Measurements from ENCODE around the gene THNSL1.

Gene THNSL1

GRCh38 chr10:25064401-25064800, 48.0 kb downstream of the THNSL1 start:
- TF ChIP-seq, protein P1, sequence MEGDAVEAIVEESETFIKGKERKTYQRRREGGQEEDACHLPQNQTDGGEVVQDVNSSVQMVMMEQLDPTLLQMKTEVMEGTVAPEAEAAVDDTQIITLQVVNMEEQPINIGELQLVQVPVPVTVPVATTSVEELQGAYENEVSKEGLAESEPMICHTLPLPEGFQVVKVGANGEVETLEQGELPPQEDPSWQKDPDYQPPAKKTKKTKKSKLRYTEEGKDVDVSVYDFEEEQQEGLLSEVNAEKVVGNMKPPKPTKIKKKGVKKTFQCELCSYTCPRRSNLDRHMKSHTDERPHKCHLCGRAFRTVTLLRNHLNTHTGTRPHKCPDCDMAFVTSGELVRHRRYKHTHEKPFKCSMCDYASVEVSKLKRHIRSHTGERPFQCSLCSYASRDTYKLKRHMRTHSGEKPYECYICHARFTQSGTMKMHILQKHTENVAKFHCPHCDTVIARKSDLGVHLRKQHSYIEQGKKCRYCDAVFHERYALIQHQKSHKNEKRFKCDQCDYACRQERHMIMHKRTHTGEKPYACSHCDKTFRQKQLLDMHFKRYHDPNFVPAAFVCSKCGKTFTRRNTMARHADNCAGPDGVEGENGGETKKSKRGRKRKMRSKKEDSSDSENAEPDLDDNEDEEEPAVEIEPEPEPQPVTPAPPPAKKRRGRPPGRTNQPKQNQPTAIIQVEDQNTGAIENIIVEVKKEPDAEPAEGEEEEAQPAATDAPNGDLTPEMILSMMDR (conservative IDR thresholded peaks at IDR 0.05; ENCODE audit: low read length), result no peak
- no peak overlapping the region for H3K4me3 ChIP-seq (ENCODE audit: low read length)
- no peak for DNase-seq (ENCODE audit: low read depth)

DNA sequence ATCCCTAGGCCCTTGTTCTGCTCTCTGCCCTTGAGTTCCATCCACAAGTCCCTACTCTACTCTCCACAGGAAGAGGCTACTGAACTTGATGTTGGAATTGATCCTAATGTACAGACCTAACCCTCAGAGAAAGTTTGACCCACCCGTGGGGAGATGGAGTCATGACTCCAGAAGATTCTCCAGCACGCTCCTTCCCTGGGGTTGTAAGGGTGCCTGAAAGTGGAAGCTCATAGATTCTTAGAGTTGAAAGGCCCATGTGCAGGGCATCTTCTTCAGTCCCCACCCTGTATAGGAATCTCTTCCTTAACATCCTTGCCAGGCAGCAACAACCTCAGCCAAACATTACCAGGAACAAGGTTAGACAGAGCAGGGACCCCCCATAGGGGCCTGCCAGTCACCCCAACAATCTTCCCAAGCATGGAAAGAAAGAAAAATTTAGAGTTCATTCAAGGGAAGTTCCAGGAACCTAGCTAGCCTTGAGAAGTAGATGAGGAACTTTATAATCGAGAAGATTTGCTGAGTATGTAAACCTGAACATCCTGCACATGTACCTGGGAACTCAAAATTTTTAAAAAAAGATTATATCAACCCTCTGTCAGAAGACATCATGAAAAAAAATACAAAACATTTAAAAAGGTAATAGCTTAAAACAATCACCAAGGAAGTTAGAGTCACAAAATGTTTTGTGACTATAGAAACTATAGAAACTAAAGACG, 49.5 kb downstream of the THNSL1 start:
- H3K4me3 ChIP-seq (ENCODE audit: low read length), result no peak overlapping the region
- TF ChIP-seq, protein P1 (conservative IDR thresholded peaks at IDR 0.05; ENCODE audit: low read length), result no peak

GRCh38 chr10:25068152-25069058, 52.0 kb downstream of the THNSL1 start:
- TF ChIP-seq, protein P1 (conservative IDR thresholded peaks at IDR 0.05; ENCODE audit: low read length), result no peak

More for the DNA sequence above, 49.5 kb downstream of the THNSL1 start:
- DNase-seq (ENCODE audit: low read depth), result no peak

GRCh38 chr10:25071227-25071626, 54.8 kb downstream of the THNSL1 start:
- DNase-seq (ENCODE audit: low read depth), result no peak
- no peak overlapping the region for H3K4me3 ChIP-seq (ENCODE audit: low read length)
- TF ChIP-seq, protein P1 (conservative IDR thresholded peaks at IDR 0.05; ENCODE audit: low read length), result no peak

More at GRCh38 chr10:25068152-25069058, 52.0 kb downstream of the THNSL1 start:
- DNase-seq (ENCODE audit: low read depth), result peak; percentile 61
- no peak overlapping the region for H3K4me3 ChIP-seq (ENCODE audit: low read length)

GRCh38 chr10:25072786-25073185, 56.4 kb downstream of the THNSL1 start:
- no peak for DNase-seq (ENCODE audit: low read depth)
- TF ChIP-seq, protein P1 (conservative IDR thresholded peaks at IDR 0.05; ENCODE audit: low read length), result no peak
- no peak overlapping the region for H3K4me3 ChIP-seq (ENCODE audit: low read length)

DNA sequence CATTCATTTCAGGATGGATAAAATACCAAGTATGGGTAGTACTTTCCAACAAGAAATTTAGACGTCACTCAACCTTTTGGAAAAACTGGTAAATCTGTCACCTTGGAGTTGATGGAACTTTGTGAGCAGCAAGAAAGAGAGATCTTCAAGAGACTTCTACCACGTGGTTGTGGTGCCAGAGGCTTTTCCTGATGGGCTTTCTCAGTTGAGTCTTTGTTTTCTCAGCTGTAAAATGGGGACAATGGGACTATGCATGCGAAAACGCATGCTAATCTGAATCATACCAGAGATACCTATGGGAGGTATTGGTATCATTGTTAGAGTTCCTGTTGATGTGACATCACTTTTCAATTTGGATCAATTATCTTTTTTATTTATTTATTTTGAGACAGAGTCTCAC, 59.4 kb downstream of the THNSL1 start:
- TF ChIP-seq, protein P1 (conservative IDR thresholded peaks at IDR 0.05; ENCODE audit: low read length), result no peak
- no peak for DNase-seq (ENCODE audit: low read depth)
- no peak overlapping the region for H3K4me3 ChIP-seq (ENCODE audit: low read length)
